ENCODE results near the gene HAGH.
A peak's percentile ranks its signal among the peaks of the same experiment; 100 is the strongest.
"Not testable (repeated sequence)": the region's sequence is repeated elsewhere in the genome, so short reads cannot be mapped to it uniquely, and the experiment has no call there.

HAGH gene

DNA sequence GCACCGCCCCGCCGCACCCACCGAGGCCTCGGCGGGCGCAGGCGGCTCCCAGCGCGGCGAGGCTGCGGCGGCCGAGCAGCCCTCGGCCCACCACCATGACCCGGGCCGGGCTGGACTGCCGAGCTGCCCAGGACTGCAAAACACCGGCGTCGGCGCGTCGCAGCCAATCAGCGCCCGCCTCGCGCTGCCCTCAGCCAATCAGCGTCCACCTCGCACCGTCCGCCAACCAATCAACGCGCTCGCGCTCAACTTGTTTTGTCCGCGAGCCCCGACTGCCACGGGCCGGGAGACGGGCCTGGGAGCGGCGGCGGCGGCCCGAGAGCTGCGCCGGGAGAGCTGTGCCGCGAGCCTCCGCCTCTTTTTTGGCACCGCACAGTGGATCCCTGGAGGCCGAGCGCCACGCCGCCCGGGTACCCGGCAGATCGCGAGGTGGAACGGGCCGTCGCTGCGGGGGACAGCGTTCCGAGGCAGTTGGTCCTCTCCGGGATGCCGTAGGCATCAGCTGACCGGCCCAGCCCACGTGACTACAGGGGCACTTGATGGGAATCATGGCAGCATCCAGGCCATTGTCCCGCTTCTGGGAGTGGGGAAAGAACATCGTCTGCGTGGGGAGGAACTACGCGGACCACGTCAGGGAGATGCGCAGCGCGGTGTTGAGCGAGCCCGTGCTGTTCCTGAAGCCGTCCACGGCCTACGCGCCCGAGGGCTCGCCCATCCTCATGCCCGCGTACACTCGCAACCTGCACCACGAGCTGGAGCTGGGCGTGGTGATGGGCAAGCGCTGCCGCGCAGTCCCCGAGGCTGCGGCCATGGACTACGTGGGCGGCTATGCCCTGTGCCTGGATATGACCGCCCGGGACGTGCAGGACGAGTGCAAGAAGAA is at the start of gene HAGH, which contains the start of gene FAHD1:
TSS of gene HAGH (minus strand) at position 135 of the 883 bp plus-strand sequence. CDS start at position 97, 38 bp downstream.
TSS of gene FAHD1 (plus strand) at position 516 of the 883 bp plus-strand sequence. CDS start at position 549, 33 bp downstream.
- Histone ChIP-seq H3K9me3 (ENCODE audit: control insufficient read depth in 2 of 2, low read length in 2 of 2) (no peaks in the 10 kb centered on the region), H3K9ac (ENCODE audit: low read depth in 1 of 2, low read length in 2 of 2) (peak within 1 kb of the TSS; percentile 84 to 85), H3K36me3 (ENCODE audit: control insufficient read depth in 2 of 2, insufficient read depth in 2 of 2, low read length in 2 of 2) (peaks cover 0 to 15% of the 10 kb centered on the region in 2 donors), H3K4me3 (ENCODE audit: low read length in 2 of 2) (peak within 1 kb of the TSS; percentile 93 to 98), H3K27me3 (ENCODE audit: control insufficient read depth in 2 of 2, insufficient read depth in 2 of 2, low read length in 2 of 2) (no peaks in the 10 kb centered on the region), H3K4me1 (ENCODE audit: control insufficient read depth in 2 of 2, insufficient read depth in 2 of 2, low read length in 2 of 2) (peaks cover 28 to 36% of the 10 kb centered on the region in 2 donors), H3K27ac (ENCODE audit: low read depth in 2 of 2, low read length in 2 of 2) (peak within 1 kb of the TSS; percentile 82 to 86)

DNA sequence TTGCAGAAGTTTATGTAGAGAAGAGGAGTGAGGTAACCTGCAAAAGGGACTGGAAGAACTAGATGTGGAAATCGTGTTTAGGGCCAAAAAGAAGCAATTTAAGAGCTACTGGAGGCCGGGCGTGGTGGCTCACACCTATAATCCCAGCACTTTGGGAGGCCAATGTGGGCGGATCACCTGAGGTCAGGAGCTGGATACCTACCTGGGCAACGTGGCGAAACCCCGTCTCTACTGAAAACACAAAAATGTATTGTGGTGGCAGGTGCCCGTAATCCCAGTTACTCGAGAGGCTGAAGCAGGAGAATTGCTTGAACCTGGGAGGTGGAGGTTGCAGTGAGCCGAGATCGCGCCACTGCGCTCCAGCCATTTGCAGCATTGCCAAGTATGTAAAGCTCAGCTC is 49.4 kb upstream of the HAGH start:
- H3K27ac ChIP-seq (ENCODE audit: low read depth in 2 of 2, low read length in 2 of 2); H3K36me3 ChIP-seq (ENCODE audit: control insufficient read depth in 2 of 2, insufficient read depth in 2 of 2, low read length in 2 of 2); H3K9me3 ChIP-seq (ENCODE audit: control insufficient read depth in 2 of 2, low read length in 2 of 2); H3K4me3 ChIP-seq (ENCODE audit: low read length in 2 of 2); H3K27me3 ChIP-seq (ENCODE audit: control insufficient read depth in 2 of 2, insufficient read depth in 2 of 2, low read length in 2 of 2); H3K9ac ChIP-seq (ENCODE audit: low read depth in 1 of 2, low read length in 2 of 2): not testable (repeated sequence)
- H3K4me1 ChIP-seq (ENCODE audit: control insufficient read depth in 2 of 2, insufficient read depth in 2 of 2, low read length in 2 of 2), result peaks cover 6 to 13% of the 10 kb centered on the region in 2 donors

GRCh38 chr16:1874854-1875253 is 48.2 kb upstream of the HAGH start:
- peaks cover 0 to 4% of the 10 kb centered on the region in 2 donors for H3K27me3 ChIP-seq (ENCODE audit: control insufficient read depth in 2 of 2, insufficient read depth in 2 of 2, low read length in 2 of 2)
- H3K9me3 ChIP-seq (ENCODE audit: control insufficient read depth in 2 of 2, low read length in 2 of 2), result no peaks in the 10 kb centered on the region
- no peaks in the 10 kb centered on the region for H3K36me3 ChIP-seq (ENCODE audit: control insufficient read depth in 2 of 2, insufficient read depth in 2 of 2, low read length in 2 of 2)
- no peak overlapping the region for H3K9ac ChIP-seq (ENCODE audit: low read depth in 1 of 2, low read length in 2 of 2)
- no peak overlapping the region for H3K27ac ChIP-seq (ENCODE audit: low read depth in 2 of 2, low read length in 2 of 2)
- peaks cover 6 to 13% of the 10 kb centered on the region in 2 donors for H3K4me1 ChIP-seq (ENCODE audit: control insufficient read depth in 2 of 2, insufficient read depth in 2 of 2, low read length in 2 of 2)
- no peak overlapping the region for H3K4me3 ChIP-seq (ENCODE audit: low read length in 2 of 2)

- Histone ChIP-seq H3K27me3 (ENCODE audit: control insufficient read depth in 2 of 2, insufficient read depth in 2 of 2, low read length in 2 of 2) (peaks cover 0 to 1% of the 10 kb centered on the region in 2 donors), H3K4me1 (ENCODE audit: control insufficient read depth in 2 of 2, insufficient read depth in 2 of 2, low read length in 2 of 2) (peaks cover 2 to 3% of the 10 kb centered on the region in 2 donors), H3K27ac (ENCODE audit: low read depth in 2 of 2, low read length in 2 of 2) (no peak within 1 kb of the TSS), H3K4me3 (ENCODE audit: low read length in 2 of 2) (peak within 1 kb of the TSS in 1 of 2 donors; percentile 23), H3K9me3 (ENCODE audit: control insufficient read depth in 2 of 2, low read length in 2 of 2) (no peaks in the 10 kb centered on the region), H3K9ac (ENCODE audit: low read depth in 1 of 2, low read length in 2 of 2) (no peak within 1 kb of the TSS), H3K36me3 (ENCODE audit: control insufficient read depth in 2 of 2, insufficient read depth in 2 of 2, low read length in 2 of 2) (no peaks in the 10 kb centered on the region)
These were observed 45.5 kb upstream of the HAGH start, which contains the start of gene MEIOB for GRCh38 chr16:1871974-1872635. TSS of gene MEIOB (minus strand) at chr16:1872164. CDS start at chr16:1868175, 3,989 bp downstream.

DNA sequence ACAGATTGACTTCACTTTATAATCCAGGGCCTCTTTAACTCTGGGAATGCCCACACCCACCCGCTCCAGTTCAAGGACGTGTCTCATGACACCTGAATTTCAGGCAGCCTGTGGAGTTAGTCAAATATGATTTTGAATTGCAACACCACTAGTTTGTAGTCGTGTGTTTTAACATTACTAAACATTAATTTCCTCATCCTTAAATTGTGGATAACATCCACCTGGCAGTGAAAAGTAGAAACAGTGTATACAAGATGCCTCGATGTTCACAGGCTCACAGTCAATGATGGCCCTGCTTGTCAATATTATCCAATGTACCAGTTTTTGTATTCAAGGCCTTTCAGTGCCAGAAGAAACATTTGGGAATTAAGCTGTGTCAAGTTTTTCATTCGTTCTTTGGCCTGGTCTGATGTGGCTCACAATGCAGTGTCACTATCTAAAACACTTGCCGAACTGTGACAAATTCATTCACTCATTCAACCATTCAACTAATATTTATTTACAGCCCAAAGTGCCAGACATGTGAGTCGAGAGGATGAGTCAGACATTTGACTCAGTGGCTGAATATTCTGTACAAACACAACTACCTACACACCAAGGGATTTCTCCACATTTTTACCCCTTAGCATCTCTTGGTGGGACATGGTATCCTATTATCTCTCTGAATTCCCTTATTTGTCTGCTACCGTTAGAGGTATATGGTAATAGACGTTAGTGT is 43.9 kb upstream of the HAGH start:
- no peaks in the 10 kb centered on the region for H3K9me3 ChIP-seq (ENCODE audit: control insufficient read depth in 2 of 2, low read length in 2 of 2)
- H3K4me1 ChIP-seq (ENCODE audit: control insufficient read depth in 2 of 2, insufficient read depth in 2 of 2, low read length in 2 of 2), result no peaks in the 10 kb centered on the region
- H3K27ac ChIP-seq (ENCODE audit: low read depth in 2 of 2, low read length in 2 of 2), result no peak overlapping the region
- no peaks in the 10 kb centered on the region for H3K36me3 ChIP-seq (ENCODE audit: control insufficient read depth in 2 of 2, insufficient read depth in 2 of 2, low read length in 2 of 2)
- H3K4me3 ChIP-seq (ENCODE audit: low read length in 2 of 2), result no peak overlapping the region
- H3K27me3 ChIP-seq (ENCODE audit: control insufficient read depth in 2 of 2, insufficient read depth in 2 of 2, low read length in 2 of 2), result no peaks in the 10 kb centered on the region
- H3K9ac ChIP-seq (ENCODE audit: low read depth in 1 of 2, low read length in 2 of 2), result no peak overlapping the region

DNA sequence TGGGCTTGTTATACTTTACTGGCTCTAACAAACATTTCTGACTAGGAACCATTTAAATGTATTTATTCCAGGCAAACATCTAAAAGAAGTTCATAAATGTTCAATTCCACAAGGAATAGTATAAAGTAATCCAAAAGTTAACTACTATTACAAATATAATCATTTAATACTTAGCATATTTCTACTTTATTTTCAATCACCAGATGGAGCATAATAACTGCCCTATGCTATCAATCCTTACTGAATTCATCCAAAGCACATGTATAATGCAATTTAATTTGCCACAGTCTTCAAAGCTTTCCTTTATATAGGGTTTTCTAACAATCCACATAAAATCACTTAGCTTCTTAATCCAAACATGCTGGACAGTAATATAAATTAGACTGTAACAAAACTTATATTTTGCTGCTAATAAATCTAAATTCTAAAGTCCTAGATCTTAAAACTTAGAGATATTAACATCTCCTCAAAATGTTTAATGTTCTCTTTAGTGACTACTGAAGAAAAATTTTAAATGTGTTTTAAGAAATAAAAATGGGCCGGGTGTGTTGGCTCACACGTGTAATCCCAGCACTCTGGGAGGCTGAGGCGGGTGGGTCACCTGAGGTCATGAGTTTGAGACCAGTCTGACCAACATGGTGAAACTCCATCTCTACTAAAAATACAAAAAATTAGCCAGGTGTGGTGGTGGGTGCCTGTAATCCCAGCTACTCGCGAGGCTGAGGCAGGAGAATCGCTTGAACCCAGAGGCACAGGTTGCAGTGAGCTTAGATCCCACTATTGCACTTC is 39.5 kb upstream of the HAGH start:
- H3K9me3 ChIP-seq (ENCODE audit: control insufficient read depth in 2 of 2, low read length in 2 of 2), result no peaks in the 10 kb centered on the region
- H3K27ac ChIP-seq (ENCODE audit: low read depth in 2 of 2, low read length in 2 of 2), result no peak overlapping the region
- H3K4me3 ChIP-seq (ENCODE audit: low read length in 2 of 2), result no peak overlapping the region
- H3K36me3 ChIP-seq (ENCODE audit: control insufficient read depth in 2 of 2, insufficient read depth in 2 of 2, low read length in 2 of 2), result no peaks in the 10 kb centered on the region
- no peak overlapping the region for H3K9ac ChIP-seq (ENCODE audit: low read depth in 1 of 2, low read length in 2 of 2)
- peaks cover 0 to 2% of the 10 kb centered on the region in 2 donors for H3K27me3 ChIP-seq (ENCODE audit: control insufficient read depth in 2 of 2, insufficient read depth in 2 of 2, low read length in 2 of 2)
- peaks cover 0 to 3% of the 10 kb centered on the region in 2 donors for H3K4me1 ChIP-seq (ENCODE audit: control insufficient read depth in 2 of 2, insufficient read depth in 2 of 2, low read length in 2 of 2)

DNA sequence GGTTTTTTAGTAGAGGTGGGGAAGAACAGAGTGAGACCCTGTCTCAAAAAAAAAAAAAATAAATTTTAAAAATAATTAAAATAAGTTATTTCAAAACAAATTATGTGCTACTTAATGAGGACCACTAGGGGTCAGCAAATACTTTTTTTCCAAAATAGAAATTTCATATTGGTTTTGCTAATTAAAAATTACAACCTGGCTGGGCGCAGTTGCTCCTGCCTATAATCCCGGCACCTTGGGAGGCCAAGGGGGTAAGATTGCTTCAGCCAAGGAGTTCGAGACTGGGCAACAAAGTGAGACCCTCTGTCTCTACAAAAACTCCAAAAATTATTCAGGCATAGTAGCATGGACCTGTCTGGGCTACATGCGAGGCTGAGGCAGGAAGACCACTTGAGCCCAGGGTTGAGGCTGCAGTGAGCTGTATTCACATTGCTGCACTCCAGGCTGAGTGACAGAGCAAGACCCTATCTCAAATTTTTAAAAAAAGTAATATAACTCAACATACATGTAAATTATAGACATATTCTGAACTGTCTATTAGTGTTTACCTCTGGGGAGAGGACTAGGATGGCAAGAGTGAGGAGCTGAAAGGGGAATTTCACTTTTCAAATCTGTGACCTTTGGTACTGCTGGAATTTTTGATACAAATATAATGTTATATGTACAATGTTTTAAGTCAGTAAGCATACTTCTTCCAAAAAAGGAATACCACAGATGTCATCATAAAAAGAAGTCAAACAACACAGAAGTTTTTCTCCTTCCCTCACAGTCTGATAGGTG is 37.2 kb upstream of the HAGH start:
- H3K9ac ChIP-seq (ENCODE audit: low read depth in 1 of 2, low read length in 2 of 2), result no peak overlapping the region
- H3K4me3 ChIP-seq (ENCODE audit: low read length in 2 of 2), result no peak overlapping the region
- H3K9me3 ChIP-seq (ENCODE audit: control insufficient read depth in 2 of 2, low read length in 2 of 2), result no peaks in the 10 kb centered on the region
- no peaks in the 10 kb centered on the region for H3K36me3 ChIP-seq (ENCODE audit: control insufficient read depth in 2 of 2, insufficient read depth in 2 of 2, low read length in 2 of 2)
- H3K27me3 ChIP-seq (ENCODE audit: control insufficient read depth in 2 of 2, insufficient read depth in 2 of 2, low read length in 2 of 2), result peaks cover 2% of the 10 kb centered on the region in 2 donors
- H3K4me1 ChIP-seq (ENCODE audit: control insufficient read depth in 2 of 2, insufficient read depth in 2 of 2, low read length in 2 of 2), result peaks cover 0 to 6% of the 10 kb centered on the region in 2 donors
- H3K27ac ChIP-seq (ENCODE audit: low read depth in 2 of 2, low read length in 2 of 2), result no peak overlapping the region

- Histone ChIP-seq H3K9ac (ENCODE audit: low read depth in 1 of 2, low read length in 2 of 2) (no peak overlapping the region), H3K36me3 (ENCODE audit: control insufficient read depth in 2 of 2, insufficient read depth in 2 of 2, low read length in 2 of 2) (no peaks in the 10 kb centered on the region), H3K27ac (ENCODE audit: low read depth in 2 of 2, low read length in 2 of 2) (no peak overlapping the region), H3K4me3 (ENCODE audit: low read length in 2 of 2) (no peak overlapping the region), H3K27me3 (ENCODE audit: control insufficient read depth in 2 of 2, insufficient read depth in 2 of 2, low read length in 2 of 2) (peaks cover 6 to 9% of the 10 kb centered on the region in 2 donors), H3K9me3 (ENCODE audit: control insufficient read depth in 2 of 2, low read length in 2 of 2) (no peaks in the 10 kb centered on the region), H3K4me1 (ENCODE audit: control insufficient read depth in 2 of 2, insufficient read depth in 2 of 2, low read length in 2 of 2) (peaks cover 0 to 6% of the 10 kb centered on the region in 2 donors)
These were observed 35.8 kb upstream of the HAGH start for GRCh38 chr16:1862394-1862793.

DNA sequence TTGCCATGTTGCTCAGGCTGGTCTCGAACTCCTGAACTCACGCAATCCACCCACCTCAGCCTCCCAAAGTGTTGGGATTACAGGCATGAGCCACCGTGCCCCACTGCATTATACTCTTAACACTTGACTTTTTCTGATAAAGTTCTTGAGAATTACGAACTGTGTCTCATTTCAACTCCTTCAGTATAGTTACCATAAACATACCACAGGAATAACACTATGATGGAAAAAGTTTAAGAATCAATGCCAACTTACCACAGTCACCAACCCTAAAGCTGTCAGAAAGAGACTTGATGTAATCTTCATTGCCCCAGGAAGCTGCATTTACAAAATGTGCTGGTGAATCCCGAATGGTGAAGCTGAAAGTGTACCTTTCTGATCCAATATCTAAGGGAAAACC is 35.1 kb upstream of the HAGH start:
- Histone ChIP-seq H3K9me3 (ENCODE audit: control insufficient read depth in 2 of 2, low read length in 2 of 2) (no peaks in the 10 kb centered on the region), H3K27ac (ENCODE audit: low read depth in 2 of 2, low read length in 2 of 2) (no peak overlapping the region), H3K27me3 (ENCODE audit: control insufficient read depth in 2 of 2, insufficient read depth in 2 of 2, low read length in 2 of 2) (peaks cover 9 to 14% of the 10 kb centered on the region in 2 donors), H3K4me3 (ENCODE audit: low read length in 2 of 2) (no peak overlapping the region), H3K4me1 (ENCODE audit: control insufficient read depth in 2 of 2, insufficient read depth in 2 of 2, low read length in 2 of 2) (peaks cover 0 to 6% of the 10 kb centered on the region in 2 donors), H3K9ac (ENCODE audit: low read depth in 1 of 2, low read length in 2 of 2) (no peak overlapping the region), H3K36me3 (ENCODE audit: control insufficient read depth in 2 of 2, insufficient read depth in 2 of 2, low read length in 2 of 2) (no peaks in the 10 kb centered on the region)

All from mucosa of rectum (tissue), 2 donors.